PC-9 (cell line): Measurements from ENCODE around the gene GMPR2.

Source experiments
- EZH2 ChIP-seq: fragments of 200-600 bp; sonication (generic); IDR thresholded peaks from 2 replicates; pipeline ENCODE4 v1.8.0; 2017; ENCODE audit warnings: antibody characterized with exemption, low read depth
- TF ChIP-seq, protein P1 (sequence below): fragments of 200-600 bp; sonication (generic); conservative IDR thresholded peaks from 2 replicates; pipeline ENCODE4 v1.6.1; 2017; ENCODE audit warnings: mixed run types, antibody characterized with exemption, mild to moderate bottlenecking, moderate library complexity

DNA sequence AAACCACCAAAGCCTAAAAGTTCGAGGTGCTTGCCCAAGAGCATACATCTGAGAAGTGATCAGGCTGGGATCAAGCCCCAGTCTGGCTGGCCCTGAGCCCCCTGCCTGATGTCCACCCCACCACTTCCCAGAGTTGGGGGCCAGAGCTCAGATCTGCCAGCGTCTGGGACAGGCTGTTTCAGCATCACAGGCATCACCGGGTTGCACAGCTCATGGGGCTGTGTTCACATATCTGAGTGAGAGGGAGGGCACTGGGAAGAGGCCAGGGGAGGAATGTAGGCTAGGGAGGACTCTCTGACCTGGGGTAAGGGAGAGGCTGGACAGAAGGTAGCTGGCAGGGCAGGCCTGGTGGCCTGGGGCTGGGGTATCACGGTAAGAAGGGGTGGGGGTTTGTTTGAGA lies 24.2 kb downstream of the GMPR2 start:
- TF ChIP-seq, protein P1, sequence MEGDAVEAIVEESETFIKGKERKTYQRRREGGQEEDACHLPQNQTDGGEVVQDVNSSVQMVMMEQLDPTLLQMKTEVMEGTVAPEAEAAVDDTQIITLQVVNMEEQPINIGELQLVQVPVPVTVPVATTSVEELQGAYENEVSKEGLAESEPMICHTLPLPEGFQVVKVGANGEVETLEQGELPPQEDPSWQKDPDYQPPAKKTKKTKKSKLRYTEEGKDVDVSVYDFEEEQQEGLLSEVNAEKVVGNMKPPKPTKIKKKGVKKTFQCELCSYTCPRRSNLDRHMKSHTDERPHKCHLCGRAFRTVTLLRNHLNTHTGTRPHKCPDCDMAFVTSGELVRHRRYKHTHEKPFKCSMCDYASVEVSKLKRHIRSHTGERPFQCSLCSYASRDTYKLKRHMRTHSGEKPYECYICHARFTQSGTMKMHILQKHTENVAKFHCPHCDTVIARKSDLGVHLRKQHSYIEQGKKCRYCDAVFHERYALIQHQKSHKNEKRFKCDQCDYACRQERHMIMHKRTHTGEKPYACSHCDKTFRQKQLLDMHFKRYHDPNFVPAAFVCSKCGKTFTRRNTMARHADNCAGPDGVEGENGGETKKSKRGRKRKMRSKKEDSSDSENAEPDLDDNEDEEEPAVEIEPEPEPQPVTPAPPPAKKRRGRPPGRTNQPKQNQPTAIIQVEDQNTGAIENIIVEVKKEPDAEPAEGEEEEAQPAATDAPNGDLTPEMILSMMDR, result no peak
- no peak for TF ChIP-seq EZH2
